Thyroid gland (tissue), 4 donors: ENCODE data around the gene UBXN11. TPM values are rescaled to one million over a fixed set of nuclear protein-coding genes. Genes with fewer than 3 reads are reported as not detected.

Experiments
- DNase-seq, 2 donors: peaks; one replicate each; pipeline ENCODE4 v3.0.0-alpha.2; 2019
- H3K27ac ChIP-seq, 3 donors: fragments of 200-600 bp; sonication (generic); 1 replicate in 2 of 3; 2 replicates in 1 of 3; pipeline ENCODE4 v1.5.1; 2016 to 2019; ENCODE audit warnings: mild to moderate bottlenecking in 1 of 3, moderate library complexity in 1 of 3
- H3K27me3 ChIP-seq: fragments of 200-600 bp; sonication (generic); one replicate; pipeline ENCODE4 v1.5.1; 2019
- H3K36me3 ChIP-seq, 2 donors: fragments of 200-600 bp; sonication (generic); one replicate each; pipeline ENCODE4 v1.5.1; 2016 to 2019
- H3K4me1 ChIP-seq, 2 donors: fragments of 200-600 bp; sonication (generic); one replicate each; pipeline ENCODE4 v1.5.1; 2017 to 2019
- H3K4me3 ChIP-seq, 3 donors: fragments of 200-600 bp; sonication (generic); replicated peaks in 1 of 3; 1 replicate in 2 of 3; 2 replicates in 1 of 3; pipeline ENCODE4 v1.5.1; 2016; ENCODE audit warnings: mild to moderate bottlenecking in 1 of 3
- H3K9me3 ChIP-seq: fragments of 200-600 bp; sonication (generic); one replicate; pipeline ENCODE4 v1.5.1; 2017
- POLR2A ChIP-seq, 2 donors: fragments of 450-650 bp; IDR thresholded peaks; one replicate each; pipeline ENCODE4 v1.6.1; 2017; ENCODE audit warnings: antibody characterized with exemption in 2 of 2, mild to moderate bottlenecking in 2 of 2, moderate library complexity in 1 of 2
- WGBS, 2 donors: methylation state at CpG; one replicate each; pipeline ENCODE4 v1.1.5; 2017; 5-methylcytosine and 5-hydroxymethylcytosine counted together
- intact Hi-C: fragments of 100-400 bp; cut with DNase I; formaldehyde crosslinking; loops from one replicate; pipeline ENCODE4 v1.15.1; 2023
- total RNA-seq, 4 donors: library from RNA; depleted of rRNA; stranded (reverse); fragments of >200 nt; gene quantifications; one replicate each; pipeline ENCODE4 v1.2.3, GENCODE V29; 2016
- TF ChIP-seq, protein P1 (sequence below), 6 experiments: fragments of 200-600 bp in 3 of 6; fragments of 450-650 bp in 3 of 6; sonication (generic) in 3 of 6; IDR thresholded peaks; one replicate each; pipeline ENCODE4 v1.5.1; 2016 to 2019; ENCODE audit warnings: antibody characterized with exemption in 6 of 6, mild to moderate bottlenecking in 2 of 6, inconsistent platforms in 1 of 6, moderate library complexity in 1 of 6

The UBXN11 gene
- total RNA-seq, 4 donors from 2014 or later, result 23.9 to 35.4 (median 30.2) TPM

- TF ChIP-seq, protein P1, sequence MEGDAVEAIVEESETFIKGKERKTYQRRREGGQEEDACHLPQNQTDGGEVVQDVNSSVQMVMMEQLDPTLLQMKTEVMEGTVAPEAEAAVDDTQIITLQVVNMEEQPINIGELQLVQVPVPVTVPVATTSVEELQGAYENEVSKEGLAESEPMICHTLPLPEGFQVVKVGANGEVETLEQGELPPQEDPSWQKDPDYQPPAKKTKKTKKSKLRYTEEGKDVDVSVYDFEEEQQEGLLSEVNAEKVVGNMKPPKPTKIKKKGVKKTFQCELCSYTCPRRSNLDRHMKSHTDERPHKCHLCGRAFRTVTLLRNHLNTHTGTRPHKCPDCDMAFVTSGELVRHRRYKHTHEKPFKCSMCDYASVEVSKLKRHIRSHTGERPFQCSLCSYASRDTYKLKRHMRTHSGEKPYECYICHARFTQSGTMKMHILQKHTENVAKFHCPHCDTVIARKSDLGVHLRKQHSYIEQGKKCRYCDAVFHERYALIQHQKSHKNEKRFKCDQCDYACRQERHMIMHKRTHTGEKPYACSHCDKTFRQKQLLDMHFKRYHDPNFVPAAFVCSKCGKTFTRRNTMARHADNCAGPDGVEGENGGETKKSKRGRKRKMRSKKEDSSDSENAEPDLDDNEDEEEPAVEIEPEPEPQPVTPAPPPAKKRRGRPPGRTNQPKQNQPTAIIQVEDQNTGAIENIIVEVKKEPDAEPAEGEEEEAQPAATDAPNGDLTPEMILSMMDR (IDR thresholded peaks at IDR 0.05), result no peak
- no peak for TF ChIP-seq POLR2A (IDR thresholded peaks at IDR 0.05)
- no peaks in the 10 kb centered on the region for H3K9me3 ChIP-seq
- H3K27ac ChIP-seq, result peak overlapping the region in 1 of 3 donors; percentile 17
- WGBS, 2 donors, result 62 to 72% methylated on average over 5 of the region's 5 CpGs
- intact Hi-C loops, result no loop called here
- H3K4me3 ChIP-seq, result no peak overlapping the region
- no peak for DNase-seq
- H3K36me3 ChIP-seq, result no peaks in the 10 kb centered on the region
- no peaks in the 10 kb centered on the region for H3K27me3 ChIP-seq
- peaks cover 3 to 41% of the 10 kb centered on the region in 2 donors for H3K4me1 ChIP-seq
Observed at GRCh38 chr1:26288311-26288941, 18.0 kb downstream of the UBXN11 start.

DNA sequence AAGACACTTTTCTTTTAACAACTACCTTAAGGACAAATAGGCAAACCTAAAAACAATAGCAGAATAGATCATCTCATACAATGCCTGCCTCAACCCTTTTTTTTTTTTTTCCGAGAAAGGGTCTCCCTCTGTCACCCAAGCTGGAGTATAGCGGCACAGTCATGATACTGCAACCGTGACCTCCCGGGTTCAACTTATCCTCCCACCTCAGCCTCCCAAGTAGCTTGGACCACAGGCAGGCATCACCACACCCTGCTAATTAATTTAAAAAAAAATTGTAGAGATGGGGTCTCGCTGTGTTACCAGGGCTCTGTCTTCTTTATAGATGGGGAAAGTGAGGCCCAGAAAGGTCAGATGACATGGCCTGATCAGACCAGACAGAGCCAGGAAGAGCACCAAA is 18.6 kb downstream of the UBXN11 start:
- no peak overlapping the region for H3K27ac ChIP-seq
- WGBS, 2 donors, result 84 to 93% methylated on average over 5 of the region's 5 CpGs

GRCh38 chr1:26287033-26287711 is 19.3 kb downstream of the UBXN11 start:
- TF ChIP-seq, protein P1 (IDR thresholded peaks at IDR 0.05), result no peak
- TF ChIP-seq POLR2A (IDR thresholded peaks at IDR 0.05), result no peak
- Histone ChIP-seq H3K9me3 (no peaks in the 10 kb centered on the region), H3K27ac (peak overlapping the region in 1 of 3 donors; percentile 38), H3K4me3 (no peak overlapping the region), H3K4me1 (peaks cover 3 to 41% of the 10 kb centered on the region in 2 donors), H3K27me3 (no peaks in the 10 kb centered on the region), H3K36me3 (no peaks in the 10 kb centered on the region)
- intact Hi-C loops, result no loop called here
- WGBS, 2 donors, result 57 to 69% methylated on average over 8 of the region's 8 CpGs
- DNase-seq, result peak in 1 of 2 donors; percentile 22

More for the DNA sequence above, 18.6 kb downstream of the UBXN11 start:
- Histone ChIP-seq H3K36me3 (no peaks in the 10 kb centered on the region), H3K27me3 (no peaks in the 10 kb centered on the region), H3K4me3 (no peak overlapping the region), H3K9me3 (no peaks in the 10 kb centered on the region), H3K4me1 (peaks cover 3 to 41% of the 10 kb centered on the region in 2 donors)
- DNase-seq, result no peak
- intact Hi-C loops, result no loop called here
- TF ChIP-seq, protein P1 (IDR thresholded peaks at IDR 0.05), result no peak
- TF ChIP-seq POLR2A (IDR thresholded peaks at IDR 0.05), result no peak

- TF ChIP-seq POLR2A (IDR thresholded peaks at IDR 0.05), result no peak
- TF ChIP-seq, protein P1 (IDR thresholded peaks at IDR 0.05), result no peak
- no peaks in the 10 kb centered on the region for H3K27me3 ChIP-seq
- 85 to 91% methylated on average over 2 of the region's 2 CpGs for WGBS, 2 donors
- H3K9me3 ChIP-seq, result no peaks in the 10 kb centered on the region
- H3K4me1 ChIP-seq, result peaks cover under 1 to 46% of the 10 kb centered on the region in 2 donors
- H3K4me3 ChIP-seq, result no peak overlapping the region
- no peak for DNase-seq
- no peak overlapping the region for H3K27ac ChIP-seq
- intact Hi-C loops, result no loop called here
- H3K36me3 ChIP-seq, result no peaks in the 10 kb centered on the region
Observed at GRCh38 chr1:26286064-26286416, 20.4 kb downstream of the UBXN11 start.
